Measurements from ENCODE around the gene PLSCR2.
"Not testable (repeated sequence)": the region's sequence is repeated elsewhere in the genome, so short reads cannot be mapped to it uniquely, and the experiment has no call there.

The PLSCR2 gene

DNA sequence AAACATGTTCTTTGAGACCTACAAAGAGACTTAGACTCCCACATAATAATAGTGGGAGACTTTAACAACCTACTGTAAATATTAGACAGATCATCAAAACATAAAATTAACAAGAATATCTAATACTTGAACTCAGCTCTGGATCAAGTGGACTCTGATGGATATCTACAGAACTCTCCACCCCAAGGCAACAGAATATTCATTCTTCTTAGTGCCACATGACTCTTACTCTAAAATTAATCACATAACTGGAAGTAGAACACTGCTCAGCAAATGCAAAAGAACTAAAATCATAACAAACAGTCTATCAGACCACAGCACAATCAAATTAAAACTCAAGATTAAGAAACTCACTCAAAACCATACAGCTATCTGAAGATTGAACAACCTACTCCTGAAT, 15.9 kb upstream of the PLSCR2 start:
- no peak for DNase-seq (ENCODE audit: low read depth)

DNA sequence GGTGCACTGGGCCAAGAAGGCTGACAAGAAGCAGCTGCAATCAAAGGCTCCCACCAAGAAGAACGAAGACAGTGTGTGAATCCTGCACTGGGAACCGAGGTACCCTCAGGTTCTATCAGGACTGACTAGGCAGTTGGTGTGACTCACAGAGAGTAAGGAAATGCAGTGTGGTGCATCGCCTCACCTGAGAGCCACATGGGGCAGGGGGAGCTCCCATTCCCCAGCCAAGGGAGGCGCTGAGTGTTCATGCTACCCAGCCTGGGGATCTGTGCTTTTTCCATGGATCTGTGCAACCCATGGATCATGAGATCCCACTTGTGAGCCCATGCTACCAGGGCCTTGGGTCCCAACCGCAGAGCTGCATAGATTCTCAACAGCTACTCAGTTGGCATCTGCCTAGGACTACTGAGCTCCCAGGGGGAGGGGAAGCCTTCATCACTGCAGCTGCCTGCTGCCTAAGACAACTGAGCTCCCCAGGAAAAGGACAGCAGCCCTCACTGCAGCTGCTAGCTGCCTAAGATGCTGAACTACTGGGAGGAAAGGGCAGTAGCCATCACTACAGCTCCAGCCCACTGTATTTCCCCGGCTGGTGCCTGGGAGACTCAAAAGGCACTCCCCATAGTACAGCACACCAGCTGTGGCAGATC, 6.9 kb upstream of the PLSCR2 start:
- no peak for DNase-seq (ENCODE audit: low read depth)

DNA sequence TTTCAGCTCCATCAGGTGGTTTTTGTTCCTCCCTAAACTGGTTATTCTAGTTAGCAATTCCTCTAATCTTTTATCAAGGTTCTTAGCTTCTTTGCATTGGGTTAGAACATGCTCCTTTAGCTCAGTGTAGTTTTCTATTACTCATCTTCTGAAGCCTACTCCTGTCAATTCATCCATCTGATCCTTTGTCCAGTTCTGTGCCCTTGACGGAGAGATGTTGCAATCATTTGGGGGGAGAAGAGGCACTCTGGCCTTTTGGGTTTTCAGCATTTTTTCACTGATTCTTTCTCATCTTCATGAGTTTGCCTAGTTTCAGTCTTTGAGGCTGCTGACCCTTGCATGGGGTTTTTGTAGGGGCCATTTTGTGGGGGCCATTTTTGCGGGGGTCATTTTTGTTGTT, 5.6 kb upstream of the PLSCR2 start:
- not testable (repeated sequence) for DNase-seq (ENCODE audit: low read depth)

DNA sequence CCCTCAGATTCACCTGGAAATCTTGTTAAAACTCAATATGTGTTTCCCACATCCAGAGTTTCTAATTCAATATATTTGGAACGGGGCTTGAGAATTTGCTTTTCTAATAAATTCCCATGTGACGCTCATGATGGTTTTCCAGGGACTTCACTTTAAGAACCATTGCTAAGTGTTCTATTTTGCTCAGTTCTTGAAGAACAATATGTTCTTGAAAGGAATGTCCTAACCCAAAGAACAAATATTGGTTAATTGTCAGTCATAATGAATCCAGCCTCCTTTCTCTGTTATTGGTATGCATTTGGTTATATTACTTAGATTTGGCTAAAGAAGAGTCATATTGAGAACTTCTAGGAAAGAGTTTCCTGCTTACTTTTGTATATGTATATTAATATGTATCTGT, 4.4 kb upstream of the PLSCR2 start:
- DNase-seq (ENCODE audit: low read depth): no peak

DNA sequence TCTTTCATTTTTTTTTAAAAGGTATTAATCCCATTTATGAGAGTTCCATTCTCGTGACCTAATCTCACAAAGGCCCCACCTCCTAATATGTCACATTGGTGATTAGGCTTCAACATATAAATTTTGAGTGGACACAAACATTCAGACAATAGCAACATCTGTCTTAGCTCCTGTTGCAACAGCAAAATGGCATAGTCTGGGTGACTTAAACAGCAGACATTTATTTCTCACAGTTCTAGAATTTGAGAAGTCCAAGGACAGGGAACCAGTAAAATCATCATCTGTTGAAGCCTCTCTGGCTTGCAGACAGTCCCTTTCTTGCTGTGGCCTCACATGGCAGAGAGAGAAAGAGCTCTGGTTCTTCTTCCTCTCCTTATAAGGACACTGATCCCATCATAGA, 3.2 kb upstream of the PLSCR2 start:
- no peak for DNase-seq (ENCODE audit: low read depth)

DNA sequence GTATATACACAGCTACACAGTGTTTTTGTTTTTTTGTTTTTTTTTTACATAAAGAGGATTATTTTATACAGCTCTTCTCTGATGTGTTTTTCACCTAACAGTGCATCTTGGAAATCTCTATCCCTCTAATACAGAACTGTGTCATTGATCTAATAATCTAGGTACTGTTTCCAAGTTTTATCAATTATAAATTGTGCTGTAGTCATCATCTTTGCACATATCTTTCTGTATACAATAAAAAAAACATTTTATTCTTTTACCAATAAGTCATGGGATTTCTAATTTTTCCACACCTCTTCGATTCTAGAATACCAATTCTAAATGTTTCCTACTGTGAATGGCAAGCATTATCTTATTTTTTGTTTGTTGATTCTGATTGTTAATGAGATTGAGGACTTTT, 1.7 kb upstream of the PLSCR2 start:
- no peak for DNase-seq (ENCODE audit: low read depth)

DNA sequence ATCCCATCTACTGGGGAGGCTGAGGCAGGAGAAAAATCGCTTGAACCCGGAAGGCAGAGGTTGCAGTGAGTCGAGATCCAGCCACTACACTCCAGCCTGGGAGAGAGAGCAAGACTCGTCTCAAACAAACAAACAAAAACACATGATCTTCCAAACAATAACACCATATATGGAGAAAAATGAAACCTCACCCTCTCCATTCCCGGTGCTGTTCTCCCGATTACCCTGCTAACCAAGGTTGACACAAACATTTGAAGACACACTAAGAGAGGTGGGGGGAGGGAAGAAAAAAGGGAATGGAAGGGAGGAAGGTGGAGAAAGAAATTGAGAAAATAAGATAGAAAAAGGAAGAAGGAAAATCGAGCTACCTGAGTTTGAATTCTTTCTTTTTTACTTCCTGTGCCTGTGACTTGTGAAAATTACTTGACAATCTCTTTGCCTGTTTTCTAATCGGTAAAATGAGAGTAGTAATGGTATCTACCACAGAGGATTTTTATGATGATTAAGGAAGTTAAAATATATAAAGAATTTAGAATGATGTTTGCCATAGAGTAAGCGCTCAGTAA, 1.1 kb upstream of the PLSCR2 start:
- no peak for DNase-seq (ENCODE audit: low read depth)

DNA sequence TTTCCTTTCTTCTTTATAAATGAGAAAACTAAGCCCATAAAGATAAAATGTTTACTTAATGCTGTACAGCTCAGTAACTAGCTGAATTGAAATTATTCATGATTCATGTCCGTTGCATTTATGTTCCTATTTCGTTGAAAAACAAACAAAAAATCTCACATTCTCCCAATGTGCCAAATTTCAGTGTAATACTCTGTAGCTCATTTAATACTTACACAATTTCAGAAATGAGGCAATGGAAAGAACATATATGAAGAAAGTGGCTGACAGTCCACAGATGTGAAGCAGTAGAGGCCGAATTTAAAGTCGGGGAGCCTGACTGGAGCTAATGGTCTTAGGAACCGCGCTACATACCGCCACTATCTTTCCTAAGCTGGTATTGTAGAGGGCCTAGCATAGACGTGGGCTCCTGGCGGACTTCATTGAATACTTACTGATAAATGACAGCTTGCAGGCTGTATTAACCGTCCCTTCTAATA, 651 bp downstream of the PLSCR2 start:
- DNase-seq (ENCODE audit: low read depth): no peak

DNA sequence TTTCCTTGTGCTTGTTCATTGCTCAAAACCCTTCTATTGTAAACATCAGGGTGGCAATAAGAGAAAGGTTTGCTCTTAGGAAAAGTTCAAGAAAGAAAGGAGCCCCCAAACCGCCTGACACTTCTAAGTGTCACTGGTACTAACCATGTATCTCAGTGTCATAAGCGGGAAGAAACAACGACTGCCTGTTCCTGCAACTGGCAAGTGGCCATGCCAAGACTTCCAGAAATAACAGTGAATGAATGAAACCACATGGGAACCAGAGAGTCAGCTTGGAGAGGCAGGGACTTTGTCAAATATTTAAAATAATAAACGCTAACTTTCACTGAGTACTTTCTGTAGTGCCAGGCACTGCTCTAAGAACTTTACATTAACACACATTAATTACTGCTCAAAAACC, 1.1 kb downstream of the PLSCR2 start:
- DNase-seq (ENCODE audit: low read depth): no peak

DNA sequence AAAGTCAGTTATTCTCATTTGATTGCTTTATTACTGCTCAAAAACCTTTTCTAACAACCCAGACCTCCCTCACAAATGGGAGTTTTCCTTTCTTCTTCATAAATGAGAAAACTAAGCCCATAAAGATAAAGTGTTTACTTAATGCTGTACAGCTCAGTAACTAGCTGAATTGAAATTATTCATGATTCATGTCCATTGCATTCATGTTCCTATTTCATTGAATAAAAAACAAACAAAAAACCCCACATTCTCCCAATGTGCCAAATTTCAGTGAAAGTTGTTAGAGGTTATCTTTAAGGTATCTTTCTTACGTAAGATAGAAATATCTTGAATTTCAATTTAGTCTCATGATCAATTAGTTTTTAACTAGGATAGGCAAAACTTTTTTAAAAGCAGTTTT, 2.8 kb downstream of the PLSCR2 start:
- no peak for DNase-seq (ENCODE audit: low read depth)

DNA sequence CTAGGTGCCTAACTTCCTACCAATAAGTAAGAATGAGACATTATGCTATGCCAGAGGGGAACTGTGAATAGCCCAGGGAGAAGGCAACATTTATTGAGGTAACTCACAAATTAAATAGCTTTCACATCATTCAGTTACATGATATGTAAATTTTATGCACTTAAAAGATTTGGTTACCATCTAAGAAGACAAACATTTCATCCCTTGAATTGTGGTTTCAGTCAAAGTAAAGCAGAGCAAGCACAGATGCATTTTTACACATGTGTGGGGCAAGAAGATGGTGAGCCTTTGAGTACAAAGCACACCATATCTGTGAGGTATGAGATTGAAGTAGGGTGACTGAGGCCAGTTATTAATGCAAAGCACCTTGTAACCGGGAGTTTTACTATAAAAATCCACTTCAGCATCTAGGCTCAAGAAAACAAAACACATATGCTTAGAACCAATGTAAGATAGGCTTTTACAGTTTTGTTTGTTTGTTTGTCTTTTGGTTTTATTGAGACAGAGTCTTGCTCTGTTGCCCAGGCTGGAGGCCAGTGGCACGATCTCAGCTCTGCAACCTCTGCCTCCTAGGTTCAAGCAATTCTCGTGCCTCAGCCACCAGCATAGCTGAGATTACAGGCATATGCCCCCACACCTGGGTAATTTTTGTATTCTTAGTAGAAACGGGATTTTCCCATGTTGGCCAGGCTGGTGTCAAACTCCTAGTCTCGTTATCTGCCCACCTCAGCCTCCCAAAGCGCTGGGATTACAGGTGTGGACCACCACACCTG, 3.5 kb downstream of the PLSCR2 start:
- no peak for DNase-seq (ENCODE audit: low read depth)

DNA sequence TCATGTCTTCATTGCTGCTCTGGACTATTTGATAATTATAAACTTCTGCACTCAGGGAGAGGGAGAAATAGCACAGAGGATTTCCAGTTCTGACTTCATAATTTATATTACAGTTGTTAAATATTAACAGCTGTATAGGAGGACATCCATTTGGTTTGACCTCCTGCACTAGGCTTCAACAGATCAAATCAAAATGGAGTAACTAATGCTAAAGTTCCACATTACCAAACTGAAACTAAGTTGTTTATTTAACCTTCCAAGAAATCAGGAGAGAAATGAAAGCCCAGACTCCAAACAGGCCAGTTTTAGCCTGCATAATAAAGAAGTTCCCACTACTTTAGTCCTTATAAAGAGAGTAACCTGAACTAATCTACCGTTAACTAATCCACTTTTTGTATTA, 4.6 kb downstream of the PLSCR2 start:
- no peak for DNase-seq (ENCODE audit: low read depth)

DNA sequence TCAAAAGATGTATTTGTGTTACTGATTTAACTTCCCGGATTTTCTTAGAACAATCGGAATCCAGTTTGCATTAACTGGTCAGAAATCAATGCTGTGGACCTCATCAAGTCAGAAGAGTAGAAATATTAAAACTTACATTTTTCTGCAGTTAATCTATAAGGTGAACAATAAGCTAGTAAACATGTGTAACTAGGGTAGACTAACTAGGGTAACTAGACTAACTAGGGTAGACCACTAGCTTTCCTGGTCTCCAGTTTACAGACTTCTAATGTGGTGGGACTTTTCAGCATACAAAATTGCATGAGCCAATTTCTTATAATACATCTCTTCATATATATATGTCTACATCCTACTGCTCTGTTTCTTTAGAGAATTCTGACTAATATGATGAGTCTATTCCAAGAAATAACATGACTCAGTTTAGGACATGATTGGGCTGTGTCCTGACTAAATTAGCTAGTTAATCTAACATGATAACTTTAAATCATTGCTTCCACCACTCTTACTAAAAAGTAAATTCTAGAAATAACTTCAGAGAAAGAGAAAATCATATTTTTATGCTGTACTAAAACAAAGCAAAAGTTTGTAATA, 5.3 kb downstream of the PLSCR2 start:
- DNase-seq (ENCODE audit: low read depth): peak; percentile 36

DNA sequence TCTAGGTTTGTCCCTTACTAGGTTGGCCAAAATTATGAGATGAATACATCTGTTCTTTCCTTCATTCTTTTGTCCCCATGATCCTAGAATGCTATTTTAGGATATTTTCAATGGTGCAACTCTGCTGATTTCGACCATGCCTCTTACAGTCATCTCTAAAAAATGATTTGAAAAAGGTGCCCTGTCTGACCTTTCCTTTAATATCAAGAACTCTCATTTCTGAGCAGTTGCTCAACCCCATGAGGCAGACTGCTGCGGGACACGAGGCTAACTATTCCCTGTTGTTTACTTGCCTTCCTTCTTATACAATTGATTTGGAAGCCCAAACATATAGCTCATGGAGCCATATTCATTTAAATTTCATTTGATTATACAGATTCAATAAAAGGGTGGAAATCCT, 14.6 kb downstream of the PLSCR2 start:
- DNase-seq (ENCODE audit: low read depth): no peak

DNA sequence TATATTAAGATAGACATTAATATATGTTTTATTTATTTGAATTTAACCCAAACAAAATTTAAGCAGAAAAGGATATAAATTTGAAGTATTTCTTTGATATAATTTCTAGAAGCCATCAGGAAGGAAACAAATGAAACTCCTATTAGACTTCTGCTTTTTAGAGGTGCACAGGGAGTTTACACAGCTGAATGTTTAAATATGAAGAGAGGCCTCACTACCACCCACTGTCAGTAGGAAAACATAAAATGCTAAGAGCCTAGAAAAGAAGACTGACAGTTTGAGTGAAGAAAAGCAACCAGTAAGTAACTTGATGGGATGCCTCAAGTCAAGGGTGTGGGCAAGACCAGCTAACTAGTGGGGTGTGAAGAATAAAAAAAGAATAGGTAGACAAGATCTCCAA, 19.7 kb downstream of the PLSCR2 start:
- DNase-seq (ENCODE audit: low read depth): no peak

DNA sequence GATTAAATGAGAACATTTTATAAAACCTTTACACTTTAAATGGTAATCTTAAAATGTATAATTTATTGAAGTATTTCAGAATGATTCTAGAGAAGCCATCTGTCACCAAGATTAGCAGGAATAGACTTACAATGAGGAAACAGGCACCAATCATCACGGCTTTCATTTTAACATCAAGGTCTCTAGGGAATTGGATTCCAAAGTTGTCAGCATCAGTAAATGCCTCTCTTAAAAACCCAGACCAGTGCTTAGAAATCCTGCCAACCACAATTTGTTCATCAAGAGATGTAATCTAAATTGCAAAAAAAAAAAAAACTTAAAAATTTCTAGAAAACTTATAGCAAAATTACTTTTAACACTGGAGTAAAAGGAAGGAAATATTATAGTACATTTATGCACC, 20.3 kb downstream of the PLSCR2 start:
- DNase-seq (ENCODE audit: low read depth): no peak

DNA sequence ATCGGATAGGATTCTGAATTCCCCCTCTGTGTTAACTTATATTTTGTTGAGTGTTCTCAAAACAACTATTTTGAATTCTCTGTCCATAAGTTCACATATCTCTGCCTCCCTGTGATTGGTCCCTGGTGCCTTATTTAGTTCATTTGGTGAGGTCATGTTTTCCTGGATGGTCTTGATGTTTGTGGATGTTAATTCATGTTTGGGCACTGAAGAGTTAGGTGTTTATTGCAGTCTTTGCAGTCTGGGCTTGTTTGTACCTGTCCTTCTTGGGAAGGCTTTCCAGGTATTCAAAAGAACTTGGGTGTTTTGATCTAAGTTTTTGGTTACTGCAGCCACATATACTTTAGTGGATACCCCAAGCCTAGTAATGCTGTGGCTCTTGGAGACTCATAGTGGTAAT, 23.3 kb downstream of the PLSCR2 start:
- DNase-seq (ENCODE audit: low read depth): no peak

DNA sequence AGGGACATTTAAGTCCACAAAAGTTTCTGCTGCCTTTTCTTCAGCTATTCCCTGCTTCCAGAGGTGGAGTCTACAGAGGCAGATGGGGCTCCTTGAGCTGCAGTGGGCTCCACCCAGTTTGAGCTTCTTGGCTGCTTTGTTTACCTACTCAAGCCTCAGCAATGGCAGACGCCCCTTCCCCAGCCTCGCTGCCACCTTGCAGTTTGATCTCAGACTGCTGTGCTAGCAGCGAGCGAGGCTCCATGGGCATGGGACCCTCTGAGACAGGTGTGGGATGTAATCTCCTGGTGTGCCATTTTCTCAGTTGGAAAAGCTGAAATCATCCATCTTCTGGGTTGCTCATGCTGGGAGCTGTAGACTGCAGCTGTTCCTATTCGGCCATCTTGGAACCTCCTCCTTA, 29.1 kb downstream of the PLSCR2 start:
- DNase-seq (ENCODE audit: low read depth): not testable (repeated sequence)

DNA sequence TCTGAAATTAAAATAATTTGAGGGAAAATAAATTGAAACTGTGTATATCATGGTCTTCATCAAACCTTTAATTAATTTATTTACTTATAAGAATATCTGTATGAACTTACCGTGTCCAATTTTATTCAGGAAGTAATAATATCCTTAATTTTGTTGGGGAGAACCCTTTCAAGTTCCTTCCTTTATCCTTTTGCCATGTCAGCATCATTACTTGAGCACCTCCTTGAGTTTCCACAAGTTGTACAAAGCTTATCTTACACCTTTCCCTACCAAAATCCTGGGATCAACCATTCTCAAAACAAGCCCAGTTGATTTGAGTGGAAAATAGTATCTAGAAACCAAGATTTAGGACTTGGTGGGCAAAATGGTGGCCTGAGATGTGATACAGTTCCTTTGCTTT, 37.3 kb downstream of the PLSCR2 start:
- no peak for DNase-seq (ENCODE audit: low read depth)

DNA sequence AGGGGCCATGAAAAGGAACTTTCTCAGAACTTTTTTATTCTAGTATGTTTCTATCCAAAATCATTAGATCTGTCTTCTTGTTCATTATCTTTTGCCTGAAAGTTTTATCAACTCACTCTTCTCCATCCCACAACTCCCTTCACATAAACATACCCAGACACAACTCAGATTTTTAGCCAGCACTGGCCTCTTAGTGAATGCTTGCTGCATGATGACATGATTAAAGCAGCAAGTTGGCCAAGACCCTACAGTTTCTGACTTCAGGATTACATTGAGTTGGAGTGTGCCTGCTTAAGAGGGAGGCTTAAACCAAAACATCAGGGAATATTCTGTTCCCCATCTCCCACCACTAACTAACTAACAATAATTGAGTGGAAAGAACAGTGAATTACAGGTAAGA, 38.1 kb downstream of the PLSCR2 start:
- DNase-seq (ENCODE audit: low read depth): no peak

DNA sequence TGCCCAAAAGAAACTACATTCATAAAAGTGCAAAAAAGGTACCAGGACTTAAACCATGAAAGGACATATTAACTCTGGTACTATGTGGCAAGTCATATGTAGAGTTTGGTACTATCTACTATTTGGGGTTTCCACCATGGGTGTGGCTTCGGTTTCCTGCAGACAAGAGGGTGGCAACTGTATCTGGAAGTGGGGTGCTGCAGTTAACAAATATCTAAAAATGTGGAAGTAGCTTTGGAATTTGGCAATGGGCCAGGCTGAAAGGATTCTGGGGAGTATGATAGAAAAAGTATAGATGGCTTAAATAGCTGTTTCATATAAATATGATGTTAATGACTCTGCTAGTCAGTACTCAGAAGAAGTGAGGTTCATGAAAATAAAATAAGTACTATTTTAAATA, 44.0 kb downstream of the PLSCR2 start:
- no peak for DNase-seq (ENCODE audit: low read depth)

DNA sequence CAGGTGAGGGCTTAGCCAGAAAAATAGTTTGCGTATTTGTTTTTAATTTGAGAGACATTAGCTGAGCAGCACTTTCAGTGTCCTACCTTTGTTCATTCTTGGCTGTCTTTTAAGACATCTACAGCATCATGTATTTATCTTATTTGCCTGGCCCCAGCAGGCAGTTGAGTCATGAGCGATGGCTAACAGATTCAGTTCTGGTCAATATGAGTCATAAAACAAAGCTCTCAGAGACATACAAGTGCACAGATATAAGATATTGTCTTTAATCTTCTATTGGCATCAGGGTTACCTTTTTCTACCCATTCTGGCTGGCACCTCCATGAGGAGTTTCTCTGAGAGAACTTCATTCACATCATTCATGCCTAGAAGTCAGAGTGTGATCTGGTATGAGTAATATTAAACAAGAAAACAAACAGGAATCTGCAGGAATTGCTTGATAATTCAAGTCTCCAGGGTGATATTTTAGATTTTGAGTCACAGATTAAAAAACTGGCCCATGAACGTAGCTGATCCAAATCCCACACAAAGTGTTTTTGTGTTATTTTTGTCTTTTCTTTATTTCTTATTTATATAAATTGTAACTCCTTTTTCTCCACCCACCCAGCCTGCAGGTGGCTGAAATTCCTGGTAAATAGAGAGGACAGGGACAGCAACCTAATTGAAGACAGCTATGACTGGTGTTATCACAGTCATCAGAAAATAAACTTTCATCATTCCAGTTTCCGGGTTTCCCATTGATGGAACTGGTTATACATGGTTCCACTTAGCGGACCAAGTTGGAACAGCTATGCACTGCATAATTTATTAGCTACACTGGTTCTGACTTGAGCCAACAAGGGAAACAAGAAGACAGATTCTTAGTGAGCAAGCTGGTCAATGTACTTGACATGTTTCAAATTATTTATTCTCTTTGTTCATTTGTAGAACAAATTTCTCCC, 47.3 kb downstream of the PLSCR2 start:
- peak; percentile 60 for DNase-seq (ENCODE audit: low read depth)

All from stromal cell of bone marrow (primary cell).